GM19193 (cell line): ENCODE data around the gene CHN1.

Experiments
- POLR2A ChIP-seq: IDR thresholded peaks from 4 replicates; pipeline ENCODE4 v1.6.1; 2011; ENCODE audit not compliant: insufficient read depth, insufficient read length; ENCODE audit errors: extremely low read depth

Gene CHN1

GRCh38 chr2:174827371-174828369 lies 177.5 kb downstream of the CHN1 start:
- no peak for TF ChIP-seq POLR2A

- no peak for TF ChIP-seq POLR2A
These were observed 179.1 kb downstream of the CHN1 start for GRCh38 chr2:174826051-174826450.

- TF ChIP-seq POLR2A: no peak
These were observed 181.1 kb downstream of the CHN1 start for GRCh38 chr2:174824068-174824467.

GRCh38 chr2:174821628-174822027 lies 183.6 kb downstream of the CHN1 start:
- no peak for TF ChIP-seq POLR2A

GRCh38 chr2:174820361-174820760 lies 184.8 kb downstream of the CHN1 start:
- no peak for TF ChIP-seq POLR2A

GRCh38 chr2:174815526-174815925 lies 189.7 kb downstream of the CHN1 start:
- no peak for TF ChIP-seq POLR2A

GRCh38 chr2:174812037-174812436 lies 193.1 kb downstream of the CHN1 start:
- TF ChIP-seq POLR2A: no peak

- TF ChIP-seq POLR2A: no peak
These were observed 197.2 kb downstream of the CHN1 start for GRCh38 chr2:174807931-174808330.

- no peak for TF ChIP-seq POLR2A
These were observed 199.4 kb downstream of the CHN1 start for GRCh38 chr2:174805803-174806202.

GRCh38 chr2:174802459-174802858 lies 202.7 kb downstream of the CHN1 start:
- TF ChIP-seq POLR2A: no peak

- TF ChIP-seq POLR2A: no peak
These were observed 204.6 kb downstream of the CHN1 start for GRCh38 chr2:174800436-174801205.

GRCh38 chr2:174798801-174799200 lies 206.4 kb downstream of the CHN1 start:
- no peak for TF ChIP-seq POLR2A

- no peak for TF ChIP-seq POLR2A
These were observed 207.4 kb downstream of the CHN1 start for GRCh38 chr2:174797781-174798276.

GRCh38 chr2:174796319-174796771 lies 208.8 kb downstream of the CHN1 start:
- TF ChIP-seq POLR2A: no peak

- no peak for TF ChIP-seq POLR2A
These were observed 210.3 kb downstream of the CHN1 start for GRCh38 chr2:174794851-174795374.
